Measurements from ENCODE around the gene SMPD2. TPM values are rescaled to one million over a fixed set of nuclear protein-coding genes. Genes with fewer than 3 reads are reported as not detected.
A peak's percentile ranks its signal among the peaks of the same experiment; 100 is the strongest.

The SMPD2 gene
- total and polyA plus RNA-seq, 9 of the 15 experiments (the other 6 are each of a cell fraction or from before 2014, with no cell fraction given) = 0.13 to 21.8 (median 18.3) TPM

DNA sequence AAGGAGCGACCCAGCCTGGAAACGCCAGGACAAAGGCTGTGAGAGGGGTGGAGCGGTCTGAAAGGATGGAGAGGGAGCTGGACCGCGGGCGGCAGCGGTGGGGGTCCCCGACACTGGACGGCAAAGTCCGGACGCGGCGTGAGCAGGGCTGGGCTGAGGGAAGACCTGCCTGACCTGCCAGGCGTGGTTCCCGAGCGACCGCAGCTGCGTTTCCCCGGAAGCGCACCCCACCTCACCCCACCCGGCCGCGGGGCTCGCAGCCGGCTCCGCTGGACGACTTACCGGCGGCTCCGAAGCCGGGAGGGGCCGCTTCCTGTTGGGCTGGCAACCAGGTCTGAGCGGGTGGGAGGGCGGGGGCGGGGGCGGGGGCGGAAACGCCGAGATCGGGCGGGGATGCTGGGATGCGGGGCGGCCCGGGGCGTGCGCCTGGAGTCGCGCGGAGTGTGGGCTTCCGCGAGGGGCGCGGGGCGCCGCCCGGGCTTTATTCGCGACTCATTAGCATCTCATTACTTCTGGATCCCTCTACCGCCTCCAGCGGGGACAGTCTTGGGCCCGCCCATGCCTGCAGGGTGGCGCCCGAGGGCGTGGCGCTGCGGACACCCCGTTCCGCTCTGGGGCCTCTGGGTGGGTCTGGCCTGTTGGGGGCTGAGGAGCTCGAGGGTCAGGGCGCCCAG, 15.1 kb downstream of the SMPD2 start, which contains the start of gene MICAL1 (continued):
- TF ChIP-seq ELF1 (tag; IDR thresholded peaks at IDR 0.05) (peak; percentile 69), OTX1 (CRISPR knock-in tag; IDR thresholded peaks at IDR 0.05) (no peak), HIVEP1 (CRISPR knock-in tag; IDR thresholded peaks at IDR 0.05) (no peak), ZNF212 (CRISPR knock-in tag; IDR thresholded peaks at IDR 0.05) (no peak), RAD51 (IDR thresholded peaks at IDR 0.05; ENCODE audit: borderline replicate concordance, low read depth) (no peak), ZNF76 (CRISPR knock-in tag; IDR thresholded peaks at IDR 0.05; ENCODE audit: borderline replicate concordance) (no peak), RBFOX2 (IDR thresholded peaks at IDR 0.05; ENCODE audit: low read depth, low read length) (peak; percentile 64), KLF13 (tag; IDR thresholded peaks at IDR 0.05; ENCODE audit: borderline replicate concordance, low read depth) (peak; percentile 58; the same call in 1 of the 2 replicates), E4F1 (CRISPR knock-in tag; IDR thresholded peaks at IDR 0.05; ENCODE audit: borderline replicate concordance) (no peak), U2AF1 (optimal IDR thresholded peaks at IDR 0.05; ENCODE audit: low read depth, low read length) (no peak), NCOR1 (IDR thresholded peaks at IDR 0.05) (no peak), ZNF280A (IDR thresholded peaks at IDR 0.05; ENCODE audit: low read depth, partially characterized antibody) (no peak), ZNF174 (CRISPR knock-in tag; IDR thresholded peaks at IDR 0.05) (no peak), ZMIZ1 (IDR thresholded peaks at IDR 0.05; ENCODE audit: low read depth in 2 of 2, low read length in 2 of 2) (no peak), ZNF780A (CRISPR knock-in tag; IDR thresholded peaks at IDR 0.05) (no peak)
- TF ChIP-seq, protein P1, sequence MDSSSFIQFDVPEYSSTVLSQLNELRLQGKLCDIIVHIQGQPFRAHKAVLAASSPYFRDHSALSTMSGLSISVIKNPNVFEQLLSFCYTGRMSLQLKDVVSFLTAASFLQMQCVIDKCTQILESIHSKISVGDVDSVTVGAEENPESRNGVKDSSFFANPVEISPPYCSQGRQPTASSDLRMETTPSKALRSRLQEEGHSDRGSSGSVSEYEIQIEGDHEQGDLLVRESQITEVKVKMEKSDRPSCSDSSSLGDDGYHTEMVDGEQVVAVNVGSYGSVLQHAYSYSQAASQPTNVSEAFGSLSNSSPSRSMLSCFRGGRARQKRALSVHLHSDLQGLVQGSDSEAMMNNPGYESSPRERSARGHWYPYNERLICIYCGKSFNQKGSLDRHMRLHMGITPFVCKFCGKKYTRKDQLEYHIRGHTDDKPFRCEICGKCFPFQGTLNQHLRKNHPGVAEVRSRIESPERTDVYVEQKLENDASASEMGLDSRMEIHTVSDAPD (CRISPR knock-in tag; IDR thresholded peaks at IDR 0.05) = no peak
